IPS-18c (cell line): ENCODE data around the gene GABRA1.
A peak's percentile ranks its signal among the peaks of the same experiment; 100 is the strongest.

Experiments
- H3K4me3 ChIP-seq: 2 replicates; pipeline ENCODE4 v1.7.0; 2013; ENCODE audit warnings: low read depth, mild to moderate bottlenecking, low read length, moderate library complexity; ENCODE audit not compliant: insufficient read depth
- H3K9me3 ChIP-seq: one replicate; pipeline ENCODE4 v1.6.1; 2013; ENCODE audit warnings: mild to moderate bottlenecking, low read length, moderate library complexity; ENCODE audit not compliant: control insufficient read depth, insufficient read depth

The GABRA1 gene

GRCh38 chr5:161847941-161848391 lies at the start of gene GABRA1:
GABRA1 (plus strand) TSS chr5:161848120; CDS start chr5:161850811, 2,691 bp downstream.
- Histone ChIP-seq H3K9me3 (no peaks in the 10 kb centered on the region), H3K4me3 (peak within 1 kb of the TSS; percentile 53)

GRCh38 chr5:161799316-161799715 lies 48.6 kb upstream of the GABRA1 start:
- Histone ChIP-seq H3K9me3 (no peaks in the 10 kb centered on the region), H3K4me3 (no peak overlapping the region)

GRCh38 chr5:161804263-161804662 lies 43.7 kb upstream of the GABRA1 start:
- H3K9me3 ChIP-seq = no peaks in the 10 kb centered on the region
- H3K4me3 ChIP-seq = no peak overlapping the region

GRCh38 chr5:161846746-161847145 lies 1.2 kb upstream of the GABRA1 start:
- Histone ChIP-seq H3K9me3 (no peaks in the 10 kb centered on the region), H3K4me3 (peak overlapping the region; percentile 53; the same call in 1 of the 2 replicates)

- Histone ChIP-seq H3K9me3 (no peaks in the 10 kb centered on the region), H3K4me3 (peak overlapping the region; percentile 53; the same call in 1 of the 2 replicates)
Measured at GRCh38 chr5:161847447-161847846, 473 bp upstream of the GABRA1 start.

- no peak overlapping the region for H3K4me3 ChIP-seq
Measured at GRCh38 chr5:161850491-161850890, 2.6 kb downstream of the GABRA1 start.

GRCh38 chr5:161851691-161852299 lies 3.9 kb downstream of the GABRA1 start:
- Histone ChIP-seq H3K9me3 (no peaks in the 10 kb centered on the region), H3K4me3 (no peak overlapping the region)

More at GRCh38 chr5:161850491-161850890, 2.6 kb downstream of the GABRA1 start:
- no peaks in the 10 kb centered on the region for H3K9me3 ChIP-seq

GRCh38 chr5:161857358-161857757 lies 9.4 kb downstream of the GABRA1 start:
- H3K9me3 ChIP-seq = no peaks in the 10 kb centered on the region
- H3K4me3 ChIP-seq = no peak overlapping the region

- Histone ChIP-seq H3K9me3 (no peaks in the 10 kb centered on the region), H3K4me3 (no peak overlapping the region)
Measured at GRCh38 chr5:161863259-161863658, 15.3 kb downstream of the GABRA1 start.

- Histone ChIP-seq H3K9me3 (no peaks in the 10 kb centered on the region), H3K4me3 (no peak overlapping the region)
Measured at GRCh38 chr5:161863811-161864210, 15.9 kb downstream of the GABRA1 start.

- Histone ChIP-seq H3K4me3 (no peak overlapping the region), H3K9me3 (no peaks in the 10 kb centered on the region)
Measured at GRCh38 chr5:161865510-161865909, 17.6 kb downstream of the GABRA1 start.

- Histone ChIP-seq H3K9me3 (no peaks in the 10 kb centered on the region), H3K4me3 (no peak overlapping the region)
Measured at GRCh38 chr5:161889971-161890370, 42.1 kb downstream of the GABRA1 start.

- Histone ChIP-seq H3K4me3 (no peak overlapping the region), H3K9me3 (no peaks in the 10 kb centered on the region)
Measured at GRCh38 chr5:161895514-161895913, 47.6 kb downstream of the GABRA1 start.

GRCh38 chr5:161897033-161897432 lies 49.1 kb downstream of the GABRA1 start:
- no peaks in the 10 kb centered on the region for H3K9me3 ChIP-seq
- H3K4me3 ChIP-seq = no peak overlapping the region

GRCh38 chr5:161899590-161899989 lies 51.7 kb downstream of the GABRA1 start:
- Histone ChIP-seq H3K4me3 (no peak overlapping the region), H3K9me3 (no peaks in the 10 kb centered on the region)

- H3K4me3 ChIP-seq = no peak overlapping the region
- no peaks in the 10 kb centered on the region for H3K9me3 ChIP-seq
Measured at GRCh38 chr5:161900981-161901380, 53.1 kb downstream of the GABRA1 start.

- Histone ChIP-seq H3K9me3 (no peaks in the 10 kb centered on the region), H3K4me3 (no peak overlapping the region)
Measured at GRCh38 chr5:161921781-161922180, 73.9 kb downstream of the GABRA1 start.

GRCh38 chr5:161924270-161924669 lies 76.3 kb downstream of the GABRA1 start:
- no peak overlapping the region for H3K4me3 ChIP-seq
- no peaks in the 10 kb centered on the region for H3K9me3 ChIP-seq

GRCh38 chr5:161925960-161926359 lies 78.0 kb downstream of the GABRA1 start:
- Histone ChIP-seq H3K4me3 (no peak overlapping the region), H3K9me3 (no peaks in the 10 kb centered on the region)
